Nephron progenitor cell (in vitro differentiated cells): ENCODE measurements around the gene ATG5.

Source experiments
- DNase-seq: peaks from one replicate; pipeline ENCODE4 v3.0.0; 2021
- H3K27ac Mint-ChIP-seq: 2 replicates; pipeline ENCODE4 v1.8.0; 2021; ENCODE audit warnings: mild to moderate bottlenecking, moderate library complexity, mixed read lengths
- H3K27me3 Mint-ChIP-seq: 2 replicates; pipeline ENCODE4 v1.8.0; 2021; ENCODE audit warnings: mild to moderate bottlenecking, low read depth, mixed read lengths; ENCODE audit not compliant: poor library complexity
- H3K36me3 Mint-ChIP-seq: 2 replicates; pipeline ENCODE4 v1.8.0; 2021; ENCODE audit warnings: low read depth, mixed read lengths
- H3K4me1 Mint-ChIP-seq: 2 replicates; pipeline ENCODE4 v1.8.0; 2021; ENCODE audit warnings: mixed read lengths
- H3K4me3 Mint-ChIP-seq: 2 replicates; pipeline ENCODE4 v1.8.0; 2021; ENCODE audit warnings: mild to moderate bottlenecking, moderate library complexity, mixed read lengths
- H3K9me3 Mint-ChIP-seq: 2 replicates; pipeline ENCODE4 v1.8.0; 2021; ENCODE audit warnings: mild to moderate bottlenecking, moderate library complexity, mixed read lengths
- TF ChIP-seq, protein P1 (sequence below): fragments of 200-600 bp; sonication (generic); IDR thresholded peaks from 2 replicates; pipeline ENCODE4 v1.5.0; 2021; ENCODE audit warnings: antibody characterized with exemption

The ATG5 gene

DNA sequence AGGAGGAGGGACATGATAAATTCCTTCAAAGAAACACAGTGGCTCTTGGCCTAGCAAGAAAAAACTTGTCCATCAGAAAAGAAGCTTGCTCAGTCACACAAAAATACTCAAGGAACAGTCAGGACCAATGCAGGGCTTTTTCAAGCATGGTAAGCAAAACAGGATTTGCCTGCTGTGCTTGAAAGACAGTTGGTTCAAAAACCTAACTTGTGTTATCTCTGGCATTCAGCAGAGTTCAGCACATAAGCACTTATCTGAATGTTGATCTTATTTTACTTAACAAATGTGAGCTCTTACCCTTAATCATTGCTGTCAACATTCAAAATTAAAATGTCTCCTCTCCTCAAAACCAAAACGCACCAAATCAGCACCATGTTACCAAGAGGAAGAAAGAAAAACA lies 38.3 kb downstream of the ATG5 start:
- peaks cover 44% of the 10 kb centered on the region for H3K36me3 Mint-ChIP-seq
- no peak overlapping the region for H3K4me3 Mint-ChIP-seq
- TF ChIP-seq, protein P1, sequence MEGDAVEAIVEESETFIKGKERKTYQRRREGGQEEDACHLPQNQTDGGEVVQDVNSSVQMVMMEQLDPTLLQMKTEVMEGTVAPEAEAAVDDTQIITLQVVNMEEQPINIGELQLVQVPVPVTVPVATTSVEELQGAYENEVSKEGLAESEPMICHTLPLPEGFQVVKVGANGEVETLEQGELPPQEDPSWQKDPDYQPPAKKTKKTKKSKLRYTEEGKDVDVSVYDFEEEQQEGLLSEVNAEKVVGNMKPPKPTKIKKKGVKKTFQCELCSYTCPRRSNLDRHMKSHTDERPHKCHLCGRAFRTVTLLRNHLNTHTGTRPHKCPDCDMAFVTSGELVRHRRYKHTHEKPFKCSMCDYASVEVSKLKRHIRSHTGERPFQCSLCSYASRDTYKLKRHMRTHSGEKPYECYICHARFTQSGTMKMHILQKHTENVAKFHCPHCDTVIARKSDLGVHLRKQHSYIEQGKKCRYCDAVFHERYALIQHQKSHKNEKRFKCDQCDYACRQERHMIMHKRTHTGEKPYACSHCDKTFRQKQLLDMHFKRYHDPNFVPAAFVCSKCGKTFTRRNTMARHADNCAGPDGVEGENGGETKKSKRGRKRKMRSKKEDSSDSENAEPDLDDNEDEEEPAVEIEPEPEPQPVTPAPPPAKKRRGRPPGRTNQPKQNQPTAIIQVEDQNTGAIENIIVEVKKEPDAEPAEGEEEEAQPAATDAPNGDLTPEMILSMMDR: no peak
- no peaks in the 10 kb centered on the region for H3K27me3 Mint-ChIP-seq
- H3K4me1 Mint-ChIP-seq: peaks cover 9% of the 10 kb centered on the region
- peak overlapping the region; percentile 48 for H3K27ac Mint-ChIP-seq
- H3K9me3 Mint-ChIP-seq: no peaks in the 10 kb centered on the region
- no peak for DNase-seq

DNA sequence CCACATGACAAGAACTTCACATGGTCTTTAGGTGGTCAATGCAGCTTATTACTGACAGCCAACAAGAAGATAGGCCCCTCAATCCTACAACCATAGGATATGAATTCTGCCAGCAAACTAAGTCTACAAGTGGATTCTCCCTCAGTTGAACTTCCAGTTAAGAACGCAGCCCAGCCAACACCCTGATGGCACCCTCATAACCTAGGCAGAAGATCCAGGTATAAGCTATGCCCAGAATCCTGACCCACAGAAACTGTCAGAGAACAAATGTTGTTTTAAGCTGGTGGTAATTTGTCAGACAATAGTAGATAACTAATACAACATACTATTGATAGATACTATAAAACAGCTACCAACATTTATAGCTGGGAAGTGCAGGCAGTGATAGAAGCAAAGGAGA lies 38.8 kb downstream of the ATG5 start:
- peaks cover 39% of the 10 kb centered on the region for H3K36me3 Mint-ChIP-seq
- no peaks in the 10 kb centered on the region for H3K9me3 Mint-ChIP-seq
- no peak for DNase-seq
- peak overlapping the region; percentile 48 for H3K27ac Mint-ChIP-seq
- peaks cover 9% of the 10 kb centered on the region for H3K4me1 Mint-ChIP-seq
- TF ChIP-seq, protein P1: no peak
- H3K4me3 Mint-ChIP-seq: no peak overlapping the region
- H3K27me3 Mint-ChIP-seq: no peaks in the 10 kb centered on the region

DNA sequence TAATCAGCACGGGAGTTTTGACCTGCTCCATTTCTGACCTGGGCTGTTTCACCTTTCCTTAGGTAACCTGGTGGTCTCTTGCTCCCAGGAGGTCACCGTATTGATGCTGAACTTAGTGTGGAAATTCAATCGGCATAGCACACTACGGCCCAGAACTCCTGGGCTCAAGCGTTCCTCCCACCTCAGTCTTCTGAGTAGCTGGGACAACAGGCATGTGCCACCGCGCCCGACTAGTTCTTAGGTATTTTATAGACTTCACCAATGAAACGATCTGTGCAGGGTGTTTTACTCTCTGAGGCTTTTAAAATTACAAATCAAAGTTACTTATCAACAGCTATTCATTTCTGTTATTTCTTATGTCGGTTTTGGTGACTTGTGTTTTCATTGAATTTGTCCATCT lies 42.1 kb downstream of the ATG5 start:
- Mint-ChIP-seq H3K9me3 (no peaks in the 10 kb centered on the region), H3K4me3 (no peak overlapping the region), H3K36me3 (peaks cover 31% of the 10 kb centered on the region), H3K4me1 (peaks cover 9% of the 10 kb centered on the region), H3K27me3 (no peaks in the 10 kb centered on the region), H3K27ac (no peak overlapping the region)
- DNase-seq: no peak
- TF ChIP-seq, protein P1: no peak

DNA sequence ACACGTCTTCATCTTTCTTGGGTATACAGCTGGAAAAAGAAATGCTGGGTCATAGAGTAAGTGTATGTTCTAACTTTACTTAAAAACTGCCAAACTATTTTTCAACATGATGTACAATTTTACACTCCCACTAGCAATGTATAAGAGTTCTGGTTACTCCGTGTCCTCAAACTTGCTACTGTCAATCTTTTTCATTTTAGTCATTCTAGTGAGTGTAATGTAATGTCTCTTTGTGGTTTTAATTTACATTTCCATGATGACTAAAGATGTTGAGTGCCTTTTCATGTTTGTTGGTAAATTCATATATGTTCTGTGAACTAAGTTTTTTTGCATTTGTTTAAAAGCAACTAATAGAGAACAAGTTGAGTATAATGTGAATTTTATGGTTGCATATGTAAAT lies 43.9 kb downstream of the ATG5 start:
- DNase-seq: no peak
- Mint-ChIP-seq H3K9me3 (no peaks in the 10 kb centered on the region), H3K27me3 (no peaks in the 10 kb centered on the region), H3K4me3 (no peak overlapping the region), H3K4me1 (peaks cover 2% of the 10 kb centered on the region), H3K36me3 (peaks cover 47% of the 10 kb centered on the region), H3K27ac (no peak overlapping the region)
- TF ChIP-seq, protein P1: no peak

DNA sequence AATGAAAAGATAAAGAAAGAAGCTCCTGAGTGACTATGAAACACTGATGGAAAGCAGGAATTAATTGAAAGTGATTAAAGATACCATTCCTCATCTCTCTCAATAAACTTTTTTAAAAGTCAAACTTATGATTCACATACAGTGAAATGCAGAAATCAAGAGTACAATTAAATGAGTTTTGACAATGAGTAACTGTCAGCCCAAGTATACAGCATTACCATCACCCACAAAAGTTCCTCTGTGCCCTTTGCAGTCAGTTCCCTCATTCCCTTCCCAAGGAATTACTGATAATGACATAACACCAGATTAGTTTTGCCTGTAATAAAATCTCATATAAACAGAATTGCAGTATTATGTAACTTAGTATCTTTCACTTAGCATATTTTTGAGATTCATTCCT lies 44.5 kb downstream of the ATG5 start:
- Mint-ChIP-seq H3K27me3 (no peaks in the 10 kb centered on the region), H3K4me3 (no peak overlapping the region), H3K4me1 (peaks cover 6% of the 10 kb centered on the region), H3K36me3 (peaks cover 48% of the 10 kb centered on the region), H3K9me3 (no peaks in the 10 kb centered on the region), H3K27ac (no peak overlapping the region)
- TF ChIP-seq, protein P1: no peak
- DNase-seq: no peak

DNA sequence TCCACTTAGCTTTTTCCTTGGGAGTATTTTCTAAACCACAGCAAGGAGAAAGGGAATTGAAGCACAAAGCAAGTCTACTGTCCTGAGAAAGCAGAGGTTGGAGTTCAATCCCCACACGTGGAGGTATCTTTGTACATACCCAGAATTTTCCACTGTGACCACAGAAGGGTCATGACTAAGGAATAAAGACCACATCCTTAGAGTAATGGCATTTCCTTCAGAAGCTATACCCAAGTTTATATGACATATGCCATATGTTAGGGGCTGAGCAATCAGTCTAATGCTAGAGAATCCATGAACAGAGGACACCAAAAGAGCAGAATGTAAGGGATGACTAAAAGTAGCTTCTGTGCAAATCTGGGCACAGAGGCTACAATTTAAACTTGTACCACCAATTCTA lies 46.4 kb downstream of the ATG5 start:
- TF ChIP-seq, protein P1: no peak
- Mint-ChIP-seq H3K36me3 (peaks cover 37% of the 10 kb centered on the region), H3K4me3 (no peak overlapping the region), H3K27me3 (no peaks in the 10 kb centered on the region), H3K4me1 (peaks cover 6% of the 10 kb centered on the region), H3K27ac (peak overlapping the region; percentile 7), H3K9me3 (no peaks in the 10 kb centered on the region)
- no peak for DNase-seq
